ENCODE data around the gene NXPH3. TPM values are rescaled to one million over a fixed set of nuclear protein-coding genes. Genes with fewer than 3 reads are reported as not detected.

NXPH3 gene
- total and polyA plus RNA-seq, 2 experiments from 2014 or later, result 0.77 to 1.2 TPM

GRCh38 chr17:49577650-49577934, 1.9 kb downstream of the NXPH3 start:
- Histone ChIP-seq H4K20me1 (ENCODE audit: insufficient read depth, poor library complexity, severe bottlenecking) (no peaks in the 10 kb centered on the region), H3K4me1 (ENCODE audit: insufficient read depth) (peaks cover 10% of the 10 kb centered on the region), H3K4me2 (peak overlapping the region; percentile 100), H3K9me3 (ENCODE audit: low read depth) (no peaks in the 10 kb centered on the region), H3K9me2 (replicated peaks; ENCODE audit: insufficient read depth) (no peaks in the 10 kb centered on the region), H3K79me2 (no peaks in the 10 kb centered on the region), H2AFZ (no peak overlapping the region), H3K27me3 (peaks cover 37% of the 10 kb centered on the region), H3K27ac (no peak overlapping the region), H3K4me3 (no peak overlapping the region), H3K36me3 (replicated peaks; ENCODE audit: insufficient read depth, low read depth) (no peaks in the 10 kb centered on the region)
- TF ChIP-seq EZH2phosphoT487 (IDR thresholded peaks at IDR 0.05; ENCODE audit: low read depth, severe bottlenecking, unreplicated experiment), result no peak
- TF ChIP-seq, protein P1, sequence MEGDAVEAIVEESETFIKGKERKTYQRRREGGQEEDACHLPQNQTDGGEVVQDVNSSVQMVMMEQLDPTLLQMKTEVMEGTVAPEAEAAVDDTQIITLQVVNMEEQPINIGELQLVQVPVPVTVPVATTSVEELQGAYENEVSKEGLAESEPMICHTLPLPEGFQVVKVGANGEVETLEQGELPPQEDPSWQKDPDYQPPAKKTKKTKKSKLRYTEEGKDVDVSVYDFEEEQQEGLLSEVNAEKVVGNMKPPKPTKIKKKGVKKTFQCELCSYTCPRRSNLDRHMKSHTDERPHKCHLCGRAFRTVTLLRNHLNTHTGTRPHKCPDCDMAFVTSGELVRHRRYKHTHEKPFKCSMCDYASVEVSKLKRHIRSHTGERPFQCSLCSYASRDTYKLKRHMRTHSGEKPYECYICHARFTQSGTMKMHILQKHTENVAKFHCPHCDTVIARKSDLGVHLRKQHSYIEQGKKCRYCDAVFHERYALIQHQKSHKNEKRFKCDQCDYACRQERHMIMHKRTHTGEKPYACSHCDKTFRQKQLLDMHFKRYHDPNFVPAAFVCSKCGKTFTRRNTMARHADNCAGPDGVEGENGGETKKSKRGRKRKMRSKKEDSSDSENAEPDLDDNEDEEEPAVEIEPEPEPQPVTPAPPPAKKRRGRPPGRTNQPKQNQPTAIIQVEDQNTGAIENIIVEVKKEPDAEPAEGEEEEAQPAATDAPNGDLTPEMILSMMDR (IDR thresholded peaks at IDR 0.05; ENCODE audit: poor library complexity), result no peak
- TF ChIP-seq EZH2 (IDR thresholded peaks at IDR 0.05; ENCODE audit: borderline replicate concordance), result no peak
- 73% methylated on average over 3 of the region's 3 CpGs for WGBS (ENCODE audit: low lambda C conversion rate, missing lambda C conversion rate)
- DNase-seq (ENCODE audit: low spot score), result no peak

- DNase-seq (ENCODE audit: low spot score), result no peak
- H3K27me3 ChIP-seq, result peaks cover 33% of the 10 kb centered on the region
- no peaks in the 10 kb centered on the region for H3K9me3 ChIP-seq (ENCODE audit: low read depth)
- H3K9me2 ChIP-seq (replicated peaks; ENCODE audit: insufficient read depth), result no peaks in the 10 kb centered on the region
- 80% methylated on average over 4 of the region's 4 CpGs for WGBS (ENCODE audit: low lambda C conversion rate, missing lambda C conversion rate)
- TF ChIP-seq, protein P1 (IDR thresholded peaks at IDR 0.05; ENCODE audit: poor library complexity), result no peak
- no peak for TF ChIP-seq EZH2phosphoT487 (IDR thresholded peaks at IDR 0.05; ENCODE audit: low read depth, severe bottlenecking, unreplicated experiment)
- TF ChIP-seq EZH2 (IDR thresholded peaks at IDR 0.05; ENCODE audit: borderline replicate concordance), result no peak
- peaks cover 10% of the 10 kb centered on the region for H3K4me1 ChIP-seq (ENCODE audit: insufficient read depth)
- H3K79me2 ChIP-seq, result no peaks in the 10 kb centered on the region
- H2AFZ ChIP-seq, result no peak overlapping the region
- H3K4me3 ChIP-seq, result no peak overlapping the region
- H3K27ac ChIP-seq, result no peak overlapping the region
- no peaks in the 10 kb centered on the region for H3K36me3 ChIP-seq (replicated peaks; ENCODE audit: insufficient read depth, low read depth)
- H4K20me1 ChIP-seq (ENCODE audit: insufficient read depth, poor library complexity, severe bottlenecking), result no peaks in the 10 kb centered on the region
- no peak overlapping the region for H3K4me2 ChIP-seq
Measured at GRCh38 chr17:49577963-49578362, 2.3 kb downstream of the NXPH3 start.

DNA sequence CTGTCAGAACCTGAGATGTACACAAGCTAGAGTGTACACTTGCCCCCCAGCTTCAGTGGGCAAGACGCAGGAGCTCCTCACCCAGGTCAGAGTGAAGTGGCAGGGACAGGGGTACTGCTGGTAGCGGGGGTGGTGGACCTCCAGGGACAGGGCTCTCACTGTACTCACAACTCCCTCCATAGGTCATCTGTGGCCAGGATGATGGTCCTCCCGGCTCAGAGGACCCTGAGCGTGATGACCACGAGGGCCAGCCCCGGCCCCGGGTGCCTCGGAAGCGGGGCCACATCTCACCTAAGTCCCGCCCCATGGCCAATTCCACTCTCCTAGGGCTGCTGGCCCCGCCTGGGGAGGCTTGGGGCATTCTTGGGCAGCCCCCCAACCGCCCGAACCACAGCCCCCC, 2.7 kb downstream of the NXPH3 start:
- Histone ChIP-seq H3K79me2 (no peaks in the 10 kb centered on the region), H3K36me3 (replicated peaks; ENCODE audit: insufficient read depth, low read depth) (no peaks in the 10 kb centered on the region), H3K4me2 (no peak overlapping the region), H2AFZ (no peak overlapping the region), H4K20me1 (ENCODE audit: insufficient read depth, poor library complexity, severe bottlenecking) (no peaks in the 10 kb centered on the region), H3K4me1 (ENCODE audit: insufficient read depth) (peaks cover 10% of the 10 kb centered on the region), H3K9me3 (ENCODE audit: low read depth) (no peaks in the 10 kb centered on the region), H3K4me3 (no peak overlapping the region), H3K27me3 (peaks cover 29% of the 10 kb centered on the region), H3K9me2 (replicated peaks; ENCODE audit: insufficient read depth) (no peaks in the 10 kb centered on the region), H3K27ac (no peak overlapping the region)
- TF ChIP-seq EZH2phosphoT487 (IDR thresholded peaks at IDR 0.05; ENCODE audit: low read depth, severe bottlenecking, unreplicated experiment), result no peak
- WGBS (ENCODE audit: low lambda C conversion rate, missing lambda C conversion rate), result 100% methylated on average over 5 of the region's 13 CpGs
- DNase-seq (ENCODE audit: low spot score), result no peak

DNA sequence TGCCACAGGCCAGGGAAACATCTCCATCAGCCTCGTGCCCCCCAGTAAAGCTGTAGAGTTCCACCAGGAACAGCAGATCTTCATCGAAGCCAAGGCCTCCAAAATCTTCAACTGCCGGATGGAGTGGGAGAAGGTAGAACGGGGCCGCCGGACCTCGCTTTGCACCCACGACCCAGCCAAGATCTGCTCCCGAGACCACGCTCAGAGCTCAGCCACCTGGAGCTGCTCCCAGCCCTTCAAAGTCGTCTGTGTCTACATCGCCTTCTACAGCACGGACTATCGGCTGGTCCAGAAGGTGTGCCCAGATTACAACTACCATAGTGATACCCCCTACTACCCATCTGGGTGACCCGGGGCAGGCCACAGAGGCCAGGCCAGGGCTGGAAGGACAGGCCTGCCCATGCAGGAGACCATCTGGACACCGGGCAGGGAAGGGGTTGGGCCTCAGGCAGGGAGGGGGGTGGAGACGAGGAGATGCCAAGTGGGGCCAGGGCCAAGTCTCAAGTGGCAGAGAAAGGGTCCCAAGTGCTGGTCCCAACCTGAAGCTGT, 3.4 kb downstream of the NXPH3 start:
- no peaks in the 10 kb centered on the region for H3K36me3 ChIP-seq (replicated peaks; ENCODE audit: insufficient read depth, low read depth)
- no peak overlapping the region for H3K4me3 ChIP-seq
- no peak overlapping the region for H3K4me2 ChIP-seq
- WGBS (ENCODE audit: low lambda C conversion rate, missing lambda C conversion rate), result 94% methylated on average over 17 of the region's 17 CpGs
- no peak for DNase-seq (ENCODE audit: low spot score)
- H3K9me2 ChIP-seq (replicated peaks; ENCODE audit: insufficient read depth), result no peaks in the 10 kb centered on the region
- H2AFZ ChIP-seq, result no peak overlapping the region
- no peaks in the 10 kb centered on the region for H4K20me1 ChIP-seq (ENCODE audit: insufficient read depth, poor library complexity, severe bottlenecking)
- no peak overlapping the region for H3K27ac ChIP-seq
- peaks cover 10% of the 10 kb centered on the region for H3K4me1 ChIP-seq (ENCODE audit: insufficient read depth)
- peaks cover 25% of the 10 kb centered on the region for H3K27me3 ChIP-seq
- H3K9me3 ChIP-seq (ENCODE audit: low read depth), result no peaks in the 10 kb centered on the region
- no peaks in the 10 kb centered on the region for H3K79me2 ChIP-seq
- TF ChIP-seq, protein P1 (IDR thresholded peaks at IDR 0.05; ENCODE audit: poor library complexity), result no peak
- TF ChIP-seq EZH2phosphoT487 (IDR thresholded peaks at IDR 0.05; ENCODE audit: low read depth, severe bottlenecking, unreplicated experiment), result no peak
- TF ChIP-seq EZH2 (IDR thresholded peaks at IDR 0.05; ENCODE audit: borderline replicate concordance), result no peak
